ENCODE results near the gene RHBDL3. TPM values are rescaled to one million over a fixed set of nuclear protein-coding genes. Genes with fewer than 3 reads are reported as not detected.

RHBDL3 gene
- polyA plus RNA-seq, 1 donor from 2014 or later: 0.25 TPM

- H4K20me1 ChIP-seq (ENCODE audit: insufficient read depth): no peaks in the 10 kb centered on the region
- H3K79me2 ChIP-seq (replicated peaks; ENCODE audit: insufficient read depth, low read length): no peaks in the 10 kb centered on the region
- no peaks in the 10 kb centered on the region for H3K27me3 ChIP-seq (ENCODE audit: insufficient read depth, low read depth, low read length)
- H3K27ac ChIP-seq (ENCODE audit: low read length): no peak overlapping the region
- H3K9me2 ChIP-seq (ENCODE audit: insufficient read depth, low read length): no peaks in the 10 kb centered on the region
- H3F3A ChIP-seq (ENCODE audit: insufficient read depth, low read length, poor library complexity, severe bottlenecking): no peaks in the 10 kb centered on the region
- TF ChIP-seq TAF1 (IDR thresholded peaks at IDR 0.05; ENCODE audit: low read depth) (no peak), POLR2AphosphoS5 (IDR thresholded peaks at IDR 0.05) (no peak), MXI1 (conservative IDR thresholded peaks at IDR 0.05; ENCODE audit: poor library complexity, severe bottlenecking) (no peak)
- no peak overlapping the region for H2AFZ ChIP-seq (ENCODE audit: low read depth, low read length)
- H3K36me3 ChIP-seq (ENCODE audit: insufficient read depth, low read length): no peaks in the 10 kb centered on the region
- no peak overlapping the region for H3K9ac ChIP-seq (ENCODE audit: low read length)
- no peak overlapping the region for H3K4me2 ChIP-seq (ENCODE audit: low read length)
- no peaks in the 10 kb centered on the region for H3K9me3 ChIP-seq (ENCODE audit: low read length)
- H3K4me3 ChIP-seq (ENCODE audit: low read length): no peak overlapping the region
These were observed 14.5 kb downstream of the RHBDL3 start for GRCh38 chr17:32279891-32280716.

GRCh38 chr17:32281011-32281451 is 15.4 kb downstream of the RHBDL3 start:
- Histone ChIP-seq H3K27me3 (ENCODE audit: insufficient read depth, low read depth, low read length) (no peaks in the 10 kb centered on the region), H3K9me3 (ENCODE audit: low read length) (no peaks in the 10 kb centered on the region), H3K9me2 (ENCODE audit: insufficient read depth, low read length) (no peaks in the 10 kb centered on the region), H3K4me3 (ENCODE audit: low read length) (no peak overlapping the region), H3K9ac (ENCODE audit: low read length) (no peak overlapping the region), H3K4me2 (ENCODE audit: low read length) (no peak overlapping the region), H3K36me3 (ENCODE audit: insufficient read depth, low read length) (no peaks in the 10 kb centered on the region), H3K27ac (ENCODE audit: low read length) (no peak overlapping the region), H2AFZ (ENCODE audit: low read depth, low read length) (no peak overlapping the region), H4K20me1 (ENCODE audit: insufficient read depth) (no peaks in the 10 kb centered on the region), H3F3A (ENCODE audit: insufficient read depth, low read length, poor library complexity, severe bottlenecking) (no peaks in the 10 kb centered on the region), H3K79me2 (replicated peaks; ENCODE audit: insufficient read depth, low read length) (no peaks in the 10 kb centered on the region)
- TF ChIP-seq EZH2 (IDR thresholded peaks at IDR 0.05; ENCODE audit: borderline replicate concordance, insufficient read depth, low read length, poor library complexity, severe bottlenecking) (no peak), CTCF (IDR thresholded peaks at IDR 0.05; ENCODE audit: poor library complexity, severe bottlenecking) (no peak), MXI1 (conservative IDR thresholded peaks at IDR 0.05; ENCODE audit: poor library complexity, severe bottlenecking) (no peak), POLR2AphosphoS5 (IDR thresholded peaks at IDR 0.05) (no peak), EP300 (conservative IDR thresholded peaks at IDR 0.05; ENCODE audit: poor library complexity, severe bottlenecking) (no peak), SMC3 (conservative IDR thresholded peaks at IDR 0.05; ENCODE audit: poor library complexity) (no peak), TAF1 (IDR thresholded peaks at IDR 0.05; ENCODE audit: low read depth) (no peak), RAD21 (conservative IDR thresholded peaks at IDR 0.05) (no peak)
- TF ChIP-seq, protein P1, sequence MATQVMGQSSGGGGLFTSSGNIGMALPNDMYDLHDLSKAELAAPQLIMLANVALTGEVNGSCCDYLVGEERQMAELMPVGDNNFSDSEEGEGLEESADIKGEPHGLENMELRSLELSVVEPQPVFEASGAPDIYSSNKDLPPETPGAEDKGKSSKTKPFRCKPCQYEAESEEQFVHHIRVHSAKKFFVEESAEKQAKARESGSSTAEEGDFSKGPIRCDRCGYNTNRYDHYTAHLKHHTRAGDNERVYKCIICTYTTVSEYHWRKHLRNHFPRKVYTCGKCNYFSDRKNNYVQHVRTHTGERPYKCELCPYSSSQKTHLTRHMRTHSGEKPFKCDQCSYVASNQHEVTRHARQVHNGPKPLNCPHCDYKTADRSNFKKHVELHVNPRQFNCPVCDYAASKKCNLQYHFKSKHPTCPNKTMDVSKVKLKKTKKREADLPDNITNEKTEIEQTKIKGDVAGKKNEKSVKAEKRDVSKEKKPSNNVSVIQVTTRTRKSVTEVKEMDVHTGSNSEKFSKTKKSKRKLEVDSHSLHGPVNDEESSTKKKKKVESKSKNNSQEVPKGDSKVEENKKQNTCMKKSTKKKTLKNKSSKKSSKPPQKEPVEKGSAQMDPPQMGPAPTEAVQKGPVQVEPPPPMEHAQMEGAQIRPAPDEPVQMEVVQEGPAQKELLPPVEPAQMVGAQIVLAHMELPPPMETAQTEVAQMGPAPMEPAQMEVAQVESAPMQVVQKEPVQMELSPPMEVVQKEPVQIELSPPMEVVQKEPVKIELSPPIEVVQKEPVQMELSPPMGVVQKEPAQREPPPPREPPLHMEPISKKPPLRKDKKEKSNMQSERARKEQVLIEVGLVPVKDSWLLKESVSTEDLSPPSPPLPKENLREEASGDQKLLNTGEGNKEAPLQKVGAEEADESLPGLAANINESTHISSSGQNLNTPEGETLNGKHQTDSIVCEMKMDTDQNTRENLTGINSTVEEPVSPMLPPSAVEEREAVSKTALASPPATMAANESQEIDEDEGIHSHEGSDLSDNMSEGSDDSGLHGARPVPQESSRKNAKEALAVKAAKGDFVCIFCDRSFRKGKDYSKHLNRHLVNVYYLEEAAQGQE (IDR thresholded peaks at IDR 0.05; ENCODE audit: borderline replicate concordance): no peak
